NCI-H187 treated with DMSO at 0.1 percent for 48 hours (cell line): Measurements from ENCODE around the gene LRG1.
"Not testable (repeated sequence)": the region's sequence is repeated elsewhere in the genome, so short reads cannot be mapped to it uniquely, and the experiment has no call there.

Source experiments
- DNase-seq: peaks from one replicate; lab custom pipeline; 2025; lab: John Stamatoyannopoulos, UW

LRG1 gene

DNA sequence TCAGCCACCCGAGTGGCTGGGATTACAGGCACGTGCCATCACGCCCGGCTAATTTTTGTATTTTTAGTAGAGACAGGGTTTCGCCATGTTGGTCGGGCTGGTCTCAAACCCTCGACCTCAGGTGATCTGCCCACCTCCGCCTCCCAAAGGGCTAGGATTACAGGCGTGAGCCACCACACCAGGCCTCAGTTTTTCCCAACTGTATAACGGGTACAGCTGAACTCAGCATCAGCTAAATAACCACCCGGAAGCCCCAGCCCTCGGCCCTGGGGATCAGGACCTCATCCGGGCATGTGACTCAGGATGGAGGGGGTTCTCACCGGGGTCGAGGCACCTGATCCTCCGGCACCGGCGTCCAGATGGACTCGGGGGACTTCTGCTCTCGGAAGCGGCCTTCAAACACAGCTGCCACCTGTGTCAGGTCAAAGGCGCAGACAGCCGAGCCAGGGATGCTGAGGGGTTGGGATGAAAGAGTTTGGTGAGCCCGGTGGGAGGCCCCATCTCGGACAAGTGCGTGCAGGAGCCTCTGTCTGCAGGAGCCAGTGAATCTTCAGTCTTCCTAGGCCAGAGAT lies 10.7 kb upstream of the LRG1 start:
- no peak for DNase-seq

DNA sequence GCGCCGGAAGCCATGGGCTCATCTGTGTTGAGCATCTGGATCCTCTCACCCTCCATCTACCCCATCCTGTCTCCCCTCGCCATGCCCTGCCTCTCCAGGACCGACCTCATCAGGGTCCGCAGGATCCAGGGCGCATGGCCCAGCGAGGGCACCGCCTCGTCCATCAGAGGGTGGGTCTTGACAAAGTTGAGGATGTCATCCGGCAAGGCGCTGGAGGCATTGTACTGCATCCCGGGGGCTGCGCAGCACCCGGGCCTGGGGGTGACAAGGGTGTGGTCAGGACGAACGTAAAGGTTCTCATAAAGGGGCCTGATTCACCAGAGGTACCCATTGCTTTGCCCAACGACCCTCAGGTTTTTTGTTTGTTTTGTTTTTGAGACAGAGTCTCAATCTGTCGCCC lies 10.2 kb upstream of the LRG1 start:
- DNase-seq = no peak

DNA sequence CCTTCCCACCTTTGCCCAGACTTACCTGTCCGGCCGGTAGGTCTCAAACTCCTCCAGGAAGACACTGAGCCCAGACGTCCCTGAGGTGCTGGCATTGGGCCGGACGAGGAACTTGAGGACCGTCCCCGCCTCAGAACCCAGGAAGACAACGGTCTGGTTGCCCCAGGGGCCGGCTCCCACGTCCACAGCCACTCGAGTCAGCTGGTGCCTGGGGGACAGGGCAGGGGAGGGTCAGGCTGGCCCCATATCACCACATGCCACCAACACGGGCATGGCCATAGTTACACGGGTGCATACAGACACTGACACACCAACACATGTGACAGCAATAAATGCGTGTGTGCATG lies 8.4 kb upstream of the LRG1 start:
- DNase-seq = no peak

DNA sequence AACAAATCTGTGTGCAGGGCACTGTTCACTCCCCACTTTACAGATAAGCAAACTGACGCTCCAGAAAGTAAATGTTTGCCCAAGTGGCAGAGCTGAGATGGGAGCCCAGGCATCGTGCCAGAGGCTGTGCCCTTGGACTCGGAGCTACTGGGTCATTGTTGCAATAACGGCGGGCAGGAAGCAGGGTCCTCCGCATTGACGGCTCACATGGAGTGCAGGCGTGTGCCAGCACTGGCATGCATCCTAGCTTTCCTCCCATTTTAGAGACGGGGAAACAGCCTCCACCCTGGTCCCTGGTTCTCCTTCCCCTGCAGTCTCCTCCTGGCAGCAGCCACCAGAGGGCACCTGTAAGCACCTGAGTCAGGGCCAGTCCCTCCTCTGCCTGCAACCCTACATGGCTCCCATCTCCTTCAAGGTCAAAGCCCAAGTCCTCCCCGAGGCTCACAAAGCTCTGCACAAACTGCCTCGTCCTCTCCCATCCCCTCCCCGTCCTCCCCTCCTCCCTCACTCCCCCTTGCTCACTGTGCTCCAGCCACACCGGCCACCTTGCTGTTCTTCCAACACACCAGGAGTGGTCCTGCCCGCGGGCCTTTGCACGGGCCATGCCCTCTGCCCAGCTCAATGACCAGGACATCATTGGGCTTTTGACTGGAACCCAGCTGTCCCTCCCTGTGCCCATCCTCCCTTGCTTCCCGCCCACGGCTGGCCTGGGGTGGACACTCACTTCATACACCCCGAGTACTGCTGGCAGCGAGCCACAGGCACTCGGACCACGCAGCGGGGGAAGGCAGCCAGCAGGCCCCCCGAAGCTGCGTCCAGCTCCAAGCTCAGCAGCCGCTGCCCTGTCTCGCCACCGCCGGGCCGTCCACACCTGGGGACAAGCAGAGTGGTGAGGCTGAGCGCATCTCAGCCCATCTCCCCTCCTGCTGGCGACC lies 7.7 kb upstream of the LRG1 start:
- no peak for DNase-seq

DNA sequence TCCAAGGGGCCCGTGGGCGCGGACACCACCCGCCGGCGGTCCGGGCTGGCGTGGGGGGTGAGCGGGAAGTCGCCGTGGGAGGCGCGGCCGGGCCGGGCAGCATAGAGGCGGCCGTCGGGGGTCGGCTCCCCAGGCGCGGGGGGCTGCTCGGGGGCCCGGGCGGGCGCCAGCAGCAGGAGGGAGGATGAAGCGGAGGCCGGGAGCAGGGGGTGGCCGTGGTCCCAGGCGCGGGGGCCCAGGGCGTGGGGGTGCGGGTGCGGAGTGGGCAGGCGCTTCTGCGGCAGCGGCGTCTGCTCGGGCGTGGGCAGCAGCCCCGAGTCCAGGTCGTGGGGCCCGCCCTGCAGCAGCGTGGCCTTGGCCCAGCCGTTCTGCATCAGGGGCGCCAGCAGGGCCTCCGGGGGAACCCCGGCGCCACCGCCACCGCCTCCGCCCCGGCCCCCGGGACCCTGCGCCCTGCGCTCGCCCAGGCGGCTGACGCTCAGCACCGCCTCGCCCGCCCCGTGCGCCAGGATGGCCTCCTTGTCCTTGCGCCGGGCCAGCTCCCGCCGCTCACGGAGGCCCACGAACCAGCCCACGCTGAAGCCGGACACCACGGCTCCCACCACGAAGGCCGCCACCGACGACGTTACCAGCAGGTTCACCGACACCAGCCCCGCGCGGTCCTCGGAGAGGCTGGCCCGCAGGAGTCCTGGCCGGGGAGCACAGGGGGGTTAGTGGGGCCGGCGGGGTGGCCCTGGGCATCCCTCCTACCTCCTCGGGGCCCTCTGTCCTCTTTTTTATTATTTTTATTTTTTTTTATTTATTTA lies 4.2 kb upstream of the LRG1 start:
- no peak for DNase-seq

DNA sequence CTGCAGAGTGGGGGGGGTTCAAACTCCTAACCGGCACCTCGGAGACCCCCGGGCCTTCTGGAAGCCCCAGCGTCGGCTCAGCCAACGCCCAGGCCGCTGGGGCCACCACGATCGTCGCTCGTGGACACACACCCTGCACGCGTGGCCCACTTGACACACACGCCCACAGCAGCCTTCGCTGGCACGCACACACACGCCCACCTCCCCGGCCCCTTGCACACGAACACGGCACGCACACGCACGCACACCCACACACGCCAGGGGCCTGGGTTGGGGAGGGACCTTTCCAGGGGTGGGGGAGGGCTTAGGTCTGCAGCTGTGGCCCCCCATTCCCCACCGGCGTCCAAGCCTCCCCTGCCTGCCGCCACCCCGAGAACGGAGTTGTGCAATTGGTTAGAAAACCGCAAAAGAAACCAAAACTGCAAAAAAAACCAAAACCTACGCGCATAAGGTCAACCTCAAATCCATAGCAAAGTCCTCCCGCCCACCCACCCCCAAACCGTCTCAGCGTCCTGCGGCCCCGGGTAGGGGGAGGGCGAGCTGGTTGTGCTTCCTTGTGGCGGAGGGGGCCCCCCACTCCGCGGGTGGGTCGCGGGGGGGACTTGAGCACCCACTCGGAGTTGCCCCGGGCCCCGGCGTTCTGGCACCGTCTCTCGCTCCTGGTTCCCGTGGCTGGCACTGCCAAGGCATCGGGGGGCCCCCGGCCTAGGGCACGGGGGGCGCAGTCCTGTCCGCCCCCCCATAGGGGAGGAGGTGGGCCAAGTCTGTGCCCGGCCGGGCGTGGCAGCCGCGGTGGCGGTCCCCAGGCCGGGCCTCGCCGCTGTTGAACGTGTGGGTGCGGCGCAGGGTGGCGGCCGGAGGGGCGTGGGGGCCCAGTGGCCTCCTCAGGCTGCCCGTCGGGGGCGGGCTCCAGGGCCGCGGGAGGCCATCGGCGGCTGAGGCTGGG lies 3.3 kb upstream of the LRG1 start:
- no peak for DNase-seq

DNA sequence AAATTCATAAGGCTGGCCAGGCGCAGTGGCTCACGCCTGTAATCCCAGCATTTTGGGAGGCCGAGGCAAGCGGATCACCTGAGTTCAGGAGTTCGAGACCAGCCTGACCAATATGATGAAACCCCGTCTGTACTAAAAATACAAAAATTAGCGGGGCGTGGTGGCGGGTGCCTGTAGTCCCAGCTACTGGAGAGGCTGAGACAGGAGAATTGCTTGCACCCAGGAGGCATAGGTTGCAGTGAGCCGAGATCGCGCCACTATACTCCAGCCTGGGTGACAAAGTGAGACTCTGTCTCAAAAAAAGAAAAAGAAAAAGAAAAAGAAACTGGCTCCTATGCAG lies 1.9 kb upstream of the LRG1 start:
- not testable (repeated sequence) for DNase-seq

DNA sequence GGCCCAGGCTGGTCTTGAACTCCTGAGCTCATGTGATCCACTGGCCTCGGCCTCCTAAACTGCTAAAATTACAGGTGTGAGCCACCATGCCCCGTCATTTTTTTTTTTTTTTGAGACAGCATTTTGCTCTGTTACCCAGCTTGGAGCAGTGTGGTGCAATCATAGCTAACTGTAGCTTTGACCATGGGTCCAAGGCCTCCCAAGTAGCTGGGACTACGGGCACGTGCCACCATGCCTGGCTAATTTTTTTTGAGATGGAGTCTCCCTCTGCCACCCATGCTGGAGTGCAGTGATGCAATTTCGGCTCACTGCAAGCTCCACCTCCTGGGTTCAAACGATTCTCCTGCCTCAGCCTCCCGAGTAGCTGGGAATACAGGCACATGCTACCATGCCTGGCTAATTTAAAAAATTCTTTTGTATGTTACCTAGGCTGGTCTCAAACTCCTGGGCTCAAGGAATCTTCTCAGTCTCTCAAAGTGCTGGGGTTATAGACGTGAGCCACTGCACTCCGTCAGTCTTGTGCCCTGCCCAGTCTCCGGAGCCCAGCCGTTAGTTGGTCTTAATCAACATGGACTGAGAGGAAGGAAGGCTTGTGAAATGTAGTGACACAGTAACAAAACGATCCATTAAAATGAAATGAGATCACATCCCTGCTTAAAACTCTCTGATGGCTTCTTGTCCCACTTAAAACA lies 1.4 kb upstream of the LRG1 start:
- DNase-seq = no peak

DNA sequence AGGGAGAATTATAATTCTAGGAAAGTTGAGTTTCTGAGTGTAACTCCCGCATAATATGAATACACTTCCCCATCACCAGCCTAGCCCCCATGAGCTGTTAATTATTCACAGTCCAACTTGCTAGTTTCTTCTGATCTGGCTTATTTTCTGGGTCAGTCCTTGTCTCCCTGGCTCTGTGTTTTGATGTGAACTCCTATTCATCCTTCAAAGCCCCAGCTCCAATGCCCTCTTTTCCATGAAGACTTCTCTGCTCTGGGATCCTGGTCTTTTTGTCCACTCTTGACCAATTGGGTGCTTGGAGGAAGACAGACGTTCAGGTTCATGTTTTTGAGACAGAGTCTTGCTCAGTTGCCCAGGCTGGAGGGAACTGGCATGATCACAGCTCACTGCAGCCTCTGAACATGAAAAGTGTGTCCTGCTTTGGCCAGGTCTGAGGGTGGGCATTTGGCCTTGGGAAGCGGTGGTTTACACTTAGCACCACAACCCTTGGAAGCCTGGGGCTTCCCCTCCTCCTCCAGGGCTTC lies 605 bp downstream of the LRG1 start:
- no peak for DNase-seq

DNA sequence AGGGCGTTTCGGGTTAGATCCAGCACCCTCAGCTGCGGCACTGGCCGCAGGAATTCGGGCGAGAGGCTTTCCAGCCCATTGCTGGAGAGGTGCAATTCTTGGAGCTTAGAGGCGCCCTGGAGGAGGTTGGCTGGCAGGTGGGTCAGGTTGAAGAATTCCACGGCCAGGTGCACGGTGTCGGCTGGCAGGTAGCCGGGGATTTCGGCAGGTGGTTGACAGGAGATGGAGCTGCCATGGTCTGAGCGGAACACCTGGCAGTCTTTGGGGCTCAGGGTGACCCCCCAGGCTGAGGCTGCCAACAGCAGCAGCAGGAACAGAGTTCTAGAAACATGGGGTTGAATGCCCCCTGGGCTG lies 1.3 kb downstream of the LRG1 start:
- no peak for DNase-seq

DNA sequence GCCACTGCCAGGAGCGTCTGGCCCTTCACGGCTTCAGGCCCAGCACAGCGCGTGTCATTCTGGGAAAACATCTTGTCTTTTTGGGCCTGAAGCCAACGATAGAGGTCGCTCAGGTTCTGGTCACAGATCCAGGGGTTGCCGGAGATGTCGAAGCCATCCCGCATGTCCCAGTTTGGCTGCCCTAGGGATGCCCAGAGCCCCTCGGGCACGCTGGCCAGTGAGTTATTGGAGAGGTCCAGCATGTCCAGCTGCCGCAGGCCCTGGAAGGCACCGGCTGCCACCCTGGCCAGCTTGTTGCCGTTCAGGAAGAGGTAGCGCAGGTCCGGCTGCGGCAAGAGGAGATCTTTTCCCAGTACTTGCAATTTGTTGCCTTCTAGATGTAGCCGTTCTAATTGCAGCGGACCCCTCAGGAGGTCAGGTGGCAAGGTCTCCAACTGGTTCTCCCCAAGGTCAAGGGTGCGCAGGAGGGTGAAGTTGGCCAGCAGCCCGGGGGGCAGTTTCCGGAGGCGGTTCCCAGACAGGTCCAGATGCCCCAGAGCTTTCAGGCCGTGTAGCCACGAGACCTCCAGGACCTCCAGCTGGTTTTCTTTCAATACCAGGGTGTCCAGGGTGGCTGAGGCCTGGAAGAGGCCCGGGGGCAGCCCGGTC lies 1.8 kb downstream of the LRG1 start:
- DNase-seq = no peak

DNA sequence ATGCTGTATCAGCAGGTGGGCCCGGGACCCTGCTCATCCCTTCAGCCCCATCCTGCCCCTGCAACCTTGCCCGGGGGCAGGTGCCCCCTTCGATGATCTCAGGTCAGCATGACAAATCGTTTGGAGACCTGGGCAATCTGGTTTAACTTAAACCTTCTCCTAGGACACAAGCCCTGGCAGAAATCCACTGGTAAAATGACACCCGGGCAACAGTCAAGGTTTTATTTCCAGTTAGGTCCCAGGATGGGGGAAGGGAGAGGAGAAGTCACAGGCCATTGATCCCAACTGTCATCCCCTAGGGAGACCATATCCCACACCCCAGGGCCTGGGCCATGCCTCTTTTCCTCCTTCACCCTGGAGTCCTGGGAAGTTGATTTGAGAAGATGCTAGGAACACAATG lies 3.0 kb downstream of the LRG1 start:
- no peak for DNase-seq

DNA sequence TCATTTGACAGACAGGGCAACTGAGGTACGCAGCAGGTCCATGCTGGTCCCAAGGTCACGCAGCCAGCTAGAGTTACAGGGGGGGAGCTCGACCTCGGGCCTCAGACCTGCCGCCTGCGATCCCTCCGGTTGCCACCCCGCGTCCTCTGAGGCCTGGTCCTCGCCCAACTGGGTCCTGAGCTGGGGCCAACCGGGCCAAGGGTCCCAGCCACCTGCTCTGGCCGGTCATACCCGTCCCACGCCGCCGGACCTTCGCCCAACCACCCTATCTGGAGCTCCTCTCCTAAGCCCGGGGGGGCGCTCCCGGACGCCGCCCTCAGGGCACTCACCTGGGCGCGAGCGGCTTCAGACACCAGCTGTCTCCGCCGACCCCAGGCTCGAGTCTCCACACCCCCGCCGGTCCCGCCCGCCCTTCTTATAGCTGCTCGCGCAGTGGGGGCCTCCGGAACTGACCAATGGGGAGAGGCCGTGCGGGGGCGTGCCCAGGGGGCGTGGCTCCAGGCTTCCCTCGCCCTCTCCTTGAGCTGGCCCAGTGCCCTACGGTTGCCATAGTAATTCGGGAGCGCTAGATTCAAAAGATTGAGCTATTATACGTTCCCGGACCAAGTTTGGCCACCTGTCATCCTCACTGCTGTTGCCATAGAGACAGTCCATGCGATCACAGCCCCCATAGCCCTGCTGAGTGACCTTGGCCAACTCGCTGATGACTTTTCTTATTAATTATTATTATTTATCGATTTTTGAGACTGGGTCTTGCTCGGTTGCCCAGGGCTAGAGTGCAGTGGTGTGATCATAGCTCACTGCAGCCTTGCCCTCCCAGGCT lies 4.8 kb downstream of the LRG1 start, which contains the start of gene PLIN5:
Gene PLIN5, minus strand, starts transcription at position 389 of the 823 bp plus-strand sequence. CDS start 1,150 bp downstream, outside the sequence.
- no peak for DNase-seq

DNA sequence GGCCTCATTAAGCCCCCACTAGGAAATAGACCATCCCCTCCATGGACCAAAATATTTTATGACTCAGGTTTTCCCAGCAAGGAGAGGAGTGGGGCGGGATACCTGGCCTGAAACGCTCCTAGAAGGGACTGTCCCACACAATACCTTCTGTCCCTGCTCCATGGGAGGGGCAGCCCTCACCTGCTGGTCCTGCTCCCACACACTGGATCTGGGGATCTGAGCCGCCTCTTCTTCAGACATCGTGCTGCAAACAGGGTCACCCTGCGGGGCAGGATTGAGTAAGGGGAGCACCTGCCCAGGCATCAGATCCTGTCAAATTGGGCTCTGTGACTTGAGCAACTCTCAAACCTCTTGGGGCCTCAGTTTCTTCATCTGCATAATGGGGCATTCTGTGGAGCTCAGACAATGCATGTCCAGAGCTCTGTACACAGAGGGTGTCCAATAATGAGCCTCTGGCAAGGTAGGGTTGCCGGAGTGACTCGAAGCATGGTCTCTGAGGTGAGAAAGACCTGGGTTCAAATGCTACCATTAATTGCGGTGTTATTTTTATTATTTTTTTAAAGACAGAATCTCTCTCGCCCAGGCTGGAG lies 5.9 kb downstream of the LRG1 start:
- no peak for DNase-seq

DNA sequence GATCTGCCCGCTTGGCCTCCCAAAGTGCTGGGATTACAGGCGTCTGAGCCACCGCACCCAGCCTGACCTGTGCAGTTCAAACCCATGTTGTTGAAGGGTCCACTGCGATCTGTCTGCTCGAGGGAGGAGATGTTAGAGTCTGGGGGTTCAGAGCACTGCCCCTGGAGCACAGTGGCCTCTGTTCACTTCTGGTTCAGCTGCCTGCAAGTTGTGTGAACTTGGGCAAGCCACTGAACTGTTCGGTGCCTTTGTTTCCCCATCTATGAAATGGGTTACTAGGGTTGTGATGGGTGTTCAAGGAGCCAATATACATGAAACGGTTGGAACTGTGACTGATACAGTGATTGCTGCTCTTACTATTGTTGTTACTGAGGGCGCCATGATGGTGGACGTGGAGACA lies 6.5 kb downstream of the LRG1 start:
- DNase-seq = no peak

DNA sequence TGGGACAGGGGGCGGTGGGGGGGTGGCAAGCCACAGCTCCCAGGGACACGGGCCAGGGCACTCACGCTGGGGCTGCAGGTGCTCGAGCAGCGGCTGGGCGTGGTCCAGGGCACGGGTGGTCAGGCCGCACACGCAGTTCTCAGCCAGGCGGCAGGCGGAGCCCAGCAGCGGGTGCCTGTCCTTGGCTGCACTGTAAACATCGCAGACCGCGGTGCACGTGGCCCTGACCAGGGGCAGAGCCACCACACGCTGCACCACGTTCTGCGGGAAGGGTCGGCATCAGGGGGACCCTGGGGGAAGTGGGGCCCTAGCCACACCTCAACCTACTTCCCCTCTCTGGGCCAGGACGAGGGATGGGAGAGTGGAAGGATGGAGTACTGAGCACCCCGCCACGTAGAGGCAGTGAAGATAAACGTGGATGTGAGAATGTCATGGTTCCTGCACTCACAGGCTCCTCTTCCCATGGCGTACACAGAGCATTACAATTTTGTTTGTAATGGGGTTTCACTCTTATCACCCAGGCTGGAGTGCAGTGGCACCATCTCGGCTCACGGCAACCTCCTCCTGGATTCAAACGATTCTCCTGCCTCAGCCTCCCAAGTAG lies 8.2 kb downstream of the LRG1 start:
- no peak for DNase-seq

DNA sequence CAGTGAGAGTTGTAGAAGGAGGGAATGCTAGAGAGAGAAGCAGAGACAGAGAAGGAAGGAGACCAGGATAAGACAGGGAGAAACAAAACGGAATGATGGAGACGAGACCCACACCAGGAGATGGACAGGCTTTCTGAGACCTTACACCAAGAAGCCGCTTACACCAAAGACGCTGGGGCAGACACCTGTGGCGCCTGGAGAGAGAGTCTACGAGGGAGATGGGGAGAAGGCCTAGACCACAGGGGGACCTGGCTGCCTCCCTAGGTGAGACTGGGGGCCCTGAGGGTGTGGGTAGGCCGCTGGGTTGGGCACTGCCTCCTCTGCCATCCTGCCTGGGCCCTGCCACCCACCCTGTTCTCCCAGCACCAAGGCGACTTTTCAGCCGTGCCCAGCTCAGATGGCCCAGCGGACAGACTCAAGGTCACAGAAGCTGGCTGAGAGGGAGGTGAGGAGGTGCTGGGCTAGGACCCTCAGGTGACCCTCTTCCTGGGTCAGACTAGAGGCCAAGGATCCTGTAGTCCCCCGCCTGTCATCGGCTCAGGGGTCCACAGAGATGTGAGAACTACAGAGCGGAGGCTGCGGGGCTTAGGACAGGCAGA lies 9.8 kb downstream of the LRG1 start:
- no peak for DNase-seq

DNA sequence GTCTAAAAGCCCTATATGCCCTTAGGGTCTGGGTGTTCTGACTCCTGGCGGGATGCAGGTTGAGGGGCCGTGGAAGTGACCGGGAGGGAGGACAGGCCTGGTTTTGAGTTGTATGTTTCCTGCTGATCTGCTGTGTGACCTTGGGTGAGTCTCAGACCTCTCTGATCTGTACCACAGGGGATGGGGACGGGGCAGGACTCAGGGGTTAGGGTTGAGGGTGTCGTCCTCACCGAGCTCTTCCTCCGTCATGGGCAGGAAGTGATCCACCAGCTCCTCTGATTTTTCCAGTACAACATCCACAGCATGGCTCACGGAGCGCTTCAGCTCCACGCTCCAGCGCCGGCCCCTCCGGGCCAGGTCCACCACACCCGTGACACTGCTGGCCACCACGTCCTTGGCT lies 11.0 kb downstream of the LRG1 start:
- DNase-seq = no peak
